COLO668 (cell line): ENCODE measurements around the gene TXNDC2.
"Not testable (repeated sequence)": the region's sequence is repeated elsewhere in the genome, so short reads cannot be mapped to it uniquely, and the experiment has no call there.

Experiments used
- DNase-seq: peaks from one replicate; lab custom pipeline; 2025; ENCODE audit not compliant: unreplicated experiment; lab: John Stamatoyannopoulos, UW

TXNDC2 gene

DNA sequence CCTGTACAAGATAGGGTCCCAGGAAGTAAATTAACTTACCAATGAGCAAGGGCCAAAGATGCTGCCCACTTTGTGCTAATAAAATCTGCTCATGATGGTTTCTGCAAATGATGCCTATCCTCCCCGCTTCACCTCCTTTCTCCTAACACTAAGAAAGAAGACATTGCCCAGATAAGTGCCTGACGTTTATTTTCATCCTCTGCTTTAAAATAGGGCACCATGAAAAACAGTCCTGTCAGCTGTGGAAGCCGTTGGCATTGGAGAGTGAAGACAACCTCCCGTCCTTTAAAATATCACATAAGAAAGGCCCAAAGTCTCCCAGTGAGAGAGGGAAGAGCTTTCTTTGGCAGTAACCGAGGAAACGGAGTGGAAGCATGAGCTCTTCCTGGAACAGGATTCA, 1.7 kb upstream of the TXNDC2 start:
- no peak for DNase-seq

- DNase-seq, result no peak
Measured at GRCh38 chr18:9884532-9885140, 1.1 kb upstream of the TXNDC2 start.

DNA sequence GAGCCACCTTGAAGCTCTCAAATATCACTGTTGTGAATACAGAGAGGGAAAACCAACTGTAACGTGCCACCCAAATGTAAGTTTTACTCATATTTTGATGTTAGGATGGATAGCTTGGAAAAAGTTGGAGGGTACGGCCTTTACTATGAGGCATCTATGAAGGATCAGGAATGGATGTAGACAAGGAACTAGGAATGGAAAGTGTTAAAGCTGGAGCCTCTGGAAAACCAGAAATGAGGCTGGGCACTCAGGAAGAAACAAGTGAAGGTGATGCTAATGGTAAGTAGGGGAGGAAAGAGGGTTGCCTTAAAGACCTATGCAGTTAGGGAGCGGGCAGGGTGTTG, 204 bp downstream of the TXNDC2 start:
- DNase-seq, result no peak

- DNase-seq, result no peak
Measured at GRCh38 chr18:9887992-9888391, 2.2 kb downstream of the TXNDC2 start.

GRCh38 chr18:9890196-9890595, 4.4 kb downstream of the TXNDC2 start:
- DNase-seq, result no peak

DNA sequence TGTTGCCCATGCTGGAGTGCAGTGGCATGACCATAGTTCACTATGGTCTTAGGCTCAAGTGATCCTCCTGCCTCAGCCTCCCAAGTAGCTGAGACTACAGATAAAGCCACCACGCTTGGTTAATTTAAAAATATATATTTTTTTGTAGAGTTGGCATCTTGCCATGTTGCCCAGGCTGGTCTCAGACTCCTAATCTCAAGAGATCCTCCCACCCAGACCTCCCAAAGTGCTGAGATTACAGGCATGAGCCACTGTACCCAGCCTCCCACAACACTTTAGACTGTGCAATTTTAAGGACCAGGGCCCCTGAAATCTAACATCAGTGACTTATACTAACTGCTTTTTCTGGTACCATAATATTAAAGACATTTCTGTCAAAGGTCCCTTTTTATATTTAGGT, 5.2 kb downstream of the TXNDC2 start:
- no peak for DNase-seq

GRCh38 chr18:9891515-9891914, 5.7 kb downstream of the TXNDC2 start:
- DNase-seq, result not testable (repeated sequence)

DNA sequence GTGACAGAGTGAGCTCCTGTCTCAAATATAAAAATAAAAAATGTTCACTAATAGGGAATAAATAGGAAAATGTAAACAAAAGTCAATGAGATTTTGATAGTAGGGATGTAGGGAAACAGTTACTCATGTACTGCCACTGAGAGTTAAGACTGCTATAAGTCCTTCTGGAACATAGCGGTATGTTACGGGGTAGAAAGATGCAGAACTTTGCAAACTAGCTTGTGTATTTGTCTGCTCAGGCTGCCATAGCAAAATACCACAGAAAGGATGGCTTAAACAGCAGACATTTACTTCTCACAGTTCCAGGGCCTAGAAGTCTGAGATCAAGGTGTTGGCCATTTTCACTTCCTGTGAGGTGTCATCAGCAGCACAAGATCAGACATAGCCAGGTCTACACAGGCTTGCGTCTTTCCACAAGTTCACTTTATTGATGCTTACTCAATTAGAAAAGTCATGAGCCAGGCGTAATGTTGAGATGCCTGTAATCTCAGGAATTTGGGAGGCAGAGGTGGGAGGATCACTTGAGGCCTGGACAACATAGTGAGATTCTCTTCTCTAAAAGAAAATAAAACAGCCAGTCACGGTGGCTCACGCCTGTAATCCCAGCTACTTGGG, 8.8 kb downstream of the TXNDC2 start:
- no peak for DNase-seq

DNA sequence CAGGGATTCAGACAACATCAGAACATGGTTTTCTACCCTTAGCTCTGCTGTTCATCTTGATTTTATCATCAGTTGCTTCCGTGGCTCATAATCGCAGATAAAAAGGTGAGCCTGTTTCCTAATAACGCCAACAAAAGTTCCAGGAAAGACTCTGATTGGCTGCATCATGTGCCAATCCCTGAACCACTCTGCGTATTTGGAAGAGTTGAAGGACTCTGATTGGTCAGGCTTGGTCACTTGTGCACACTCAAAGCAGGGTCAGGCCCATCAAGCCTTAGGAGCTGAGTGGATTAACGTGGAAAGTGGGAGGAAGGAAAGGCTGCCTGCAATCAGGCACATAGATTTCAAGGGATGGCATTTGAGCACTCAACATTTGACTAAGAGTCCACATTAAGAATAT, 11.4 kb downstream of the TXNDC2 start:
- no peak for DNase-seq

- DNase-seq, result not testable (repeated sequence)
Measured at GRCh38 chr18:9897787-9898291, 12.1 kb downstream of the TXNDC2 start.

DNA sequence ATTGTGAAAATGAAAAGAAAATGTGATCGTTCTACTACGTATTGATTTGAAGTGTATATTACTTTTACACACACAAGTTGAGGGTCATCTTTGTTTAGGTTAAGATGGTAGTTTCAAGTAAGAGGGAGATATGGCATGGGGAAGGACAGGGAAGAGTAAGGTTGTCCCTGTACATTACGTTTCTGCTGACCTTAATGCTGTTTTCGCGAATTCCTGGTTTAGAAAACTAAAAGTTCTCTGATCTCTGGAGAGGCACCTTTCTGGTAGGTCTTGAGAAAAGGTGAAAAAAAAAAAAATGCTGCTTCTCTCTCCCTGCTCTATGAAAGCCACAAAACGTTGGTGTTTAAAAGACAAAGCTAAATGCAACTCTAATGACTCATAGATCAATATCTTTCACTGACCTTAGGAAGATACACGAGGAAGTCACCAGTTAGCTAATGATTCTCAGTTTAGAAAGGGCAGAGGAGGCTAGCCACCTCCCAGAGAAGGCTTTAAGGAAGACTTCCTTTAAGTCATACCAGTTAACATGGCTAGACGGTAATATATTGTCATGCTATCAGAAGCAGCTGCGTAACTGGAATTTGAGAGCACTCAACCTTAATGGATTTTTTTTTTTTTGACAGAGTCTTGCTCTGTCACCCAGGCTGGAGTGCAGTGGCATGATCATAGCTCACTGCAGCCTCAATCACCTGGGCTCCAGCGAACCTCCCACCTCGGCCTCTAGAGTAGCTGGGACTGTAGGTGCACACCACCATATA, 13.2 kb downstream of the TXNDC2 start:
- DNase-seq, result no peak

- DNase-seq, result not testable (repeated sequence)
Measured at GRCh38 chr18:9899550-9899930, 13.8 kb downstream of the TXNDC2 start.

DNA sequence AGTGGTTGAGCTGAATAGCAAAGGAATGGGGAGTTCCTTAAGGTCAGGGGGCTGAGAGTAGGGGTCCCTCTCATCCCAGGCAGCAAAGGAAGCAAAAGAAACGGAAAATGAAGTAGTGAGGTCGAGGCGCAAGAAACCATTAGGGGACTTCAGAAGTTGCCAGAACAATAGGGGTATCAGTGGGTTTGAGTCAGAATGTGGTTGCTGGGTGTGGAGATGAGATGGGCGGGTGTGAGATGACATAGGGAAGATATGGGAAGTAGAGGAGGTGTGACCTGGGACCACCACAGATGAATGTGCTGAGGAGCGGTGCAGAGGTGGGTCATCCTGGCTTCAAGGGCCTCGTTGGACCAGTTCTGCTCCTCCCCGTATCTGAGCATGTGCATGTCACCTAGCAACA, 14.9 kb downstream of the TXNDC2 start:
- DNase-seq, result no peak

- DNase-seq, result no peak
Measured at GRCh38 chr18:9901377-9901776, 15.6 kb downstream of the TXNDC2 start.

GRCh38 chr18:9902264-9902663, 16.5 kb downstream of the TXNDC2 start:
- DNase-seq, result not testable (repeated sequence)

- DNase-seq, result no peak
Measured at GRCh38 chr18:9902832-9903231, 17.1 kb downstream of the TXNDC2 start.

DNA sequence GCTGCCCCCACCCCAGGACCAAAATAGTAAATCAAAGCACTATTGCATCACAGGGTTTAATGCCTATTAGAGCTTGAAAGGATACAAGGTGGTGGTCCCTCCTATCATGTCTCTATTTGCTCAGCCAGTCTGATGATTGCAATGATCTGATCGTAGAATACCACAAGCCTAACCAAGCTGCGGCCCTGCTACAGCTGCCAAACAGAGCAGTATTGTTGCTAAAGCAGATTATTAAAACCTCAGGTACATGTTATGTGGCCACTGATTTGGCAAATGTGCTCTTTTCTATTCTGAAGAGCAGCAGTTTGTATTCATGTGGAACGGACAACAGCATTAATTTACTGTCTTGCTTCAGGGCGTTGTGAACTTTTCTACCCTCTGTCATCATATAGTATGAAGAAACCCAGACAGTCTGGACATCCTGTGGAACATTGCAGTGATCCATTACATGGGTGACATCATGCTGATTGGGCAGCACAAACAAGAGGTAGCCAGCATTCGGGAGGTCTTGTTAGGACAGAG, 19.7 kb downstream of the TXNDC2 start:
- no peak for DNase-seq

DNA sequence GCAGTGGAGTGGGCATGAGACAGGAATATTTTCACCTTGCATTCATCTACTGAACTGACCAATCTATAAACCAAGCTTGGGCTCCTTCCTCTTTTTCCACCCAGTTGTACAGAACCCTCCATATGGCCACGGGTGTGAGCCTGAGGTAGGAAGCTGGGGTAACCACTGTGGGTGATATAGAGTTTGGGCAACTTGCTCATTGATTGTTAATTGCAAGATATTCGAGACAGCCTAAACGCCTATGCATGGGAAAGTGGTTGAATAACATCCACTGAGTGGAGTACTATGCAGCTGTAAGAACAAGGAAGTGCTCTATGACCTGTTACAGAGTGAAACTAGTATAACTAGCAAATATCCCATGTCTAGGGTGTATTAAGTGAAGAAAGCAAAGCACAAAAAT, 20.7 kb downstream of the TXNDC2 start:
- DNase-seq, result no peak

DNA sequence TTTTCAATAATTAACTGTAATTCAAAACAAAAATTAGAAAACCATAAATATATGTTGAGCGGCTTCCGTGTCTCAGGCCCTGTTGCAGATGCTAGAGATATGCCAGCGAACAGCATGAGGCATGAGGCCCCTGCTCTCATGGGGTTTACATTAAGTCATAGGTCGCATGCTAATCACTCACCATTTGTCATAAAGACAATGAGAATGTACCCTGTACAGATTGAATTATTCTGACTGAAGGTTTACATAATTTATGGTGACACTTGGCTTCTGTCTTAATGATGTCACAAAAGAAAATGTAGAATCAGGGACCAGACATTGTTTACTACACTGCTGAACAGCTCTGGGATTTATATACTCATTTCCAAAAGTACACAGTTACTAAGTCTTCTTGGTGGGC, 22.1 kb downstream of the TXNDC2 start:
- no peak for DNase-seq

- DNase-seq, result no peak
Measured at GRCh38 chr18:9910071-9910470, 24.3 kb downstream of the TXNDC2 start.

DNA sequence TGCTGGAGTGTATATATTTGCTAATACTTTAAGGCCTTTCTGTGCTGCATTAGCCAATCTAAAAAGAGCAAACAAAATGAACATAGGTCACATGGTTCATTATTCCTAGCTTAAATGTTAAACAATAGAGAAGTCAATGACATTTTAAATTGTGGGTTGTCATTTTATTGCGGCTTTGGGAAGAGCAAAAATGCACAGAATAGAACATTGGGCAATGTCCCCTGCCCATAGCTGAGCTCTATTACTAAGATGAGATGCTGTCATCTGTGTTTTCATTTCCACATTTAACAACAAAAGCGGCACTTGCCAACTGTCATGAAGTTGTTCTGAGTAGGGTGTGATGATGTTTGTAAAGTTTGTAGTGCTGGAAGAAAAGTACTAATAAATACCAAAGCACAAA, 24.9 kb downstream of the TXNDC2 start:
- DNase-seq, result no peak

GRCh38 chr18:9911226-9911625, 25.5 kb downstream of the TXNDC2 start:
- no peak for DNase-seq
